Gastrocnemius medialis (tissue), 4 donors: ENCODE results near the gene TGOLN2.

Experiments used
- CTCF ChIP-seq, 5 experiments: fragments of 450-650 bp in 3 of 5; fragments of 200-600 bp in 2 of 5; sonication (generic) in 2 of 5; IDR thresholded peaks in 4 of 5; conservative IDR thresholded peaks in 1 of 5; 1 replicate in 4 of 5; 2 replicates in 1 of 5; pipeline ENCODE4 v1.5.1; 2016 to 2019; ENCODE audit warnings: antibody characterized with exemption in 5 of 5, mild to moderate bottlenecking in 3 of 5, moderate library complexity in 3 of 5
- POLR2A ChIP-seq, 2 donors: fragments of 450-650 bp; IDR thresholded peaks; one replicate each; pipeline ENCODE4 v1.6.1; 2017; ENCODE audit warnings: antibody characterized with exemption in 2 of 2, mild to moderate bottlenecking in 2 of 2, moderate library complexity in 2 of 2

- TF ChIP-seq CTCF (IDR thresholded peaks at IDR 0.05 in 4 of 5, conservative IDR thresholded peaks at IDR 0.05 in 1 of 5) (no peak), POLR2A (IDR thresholded peaks at IDR 0.05) (no peak)
Observed at GRCh38 chr2:85355073-85355410, 27.3 kb upstream of the TGOLN2 start.
